ENCODE data around the gene SIK3.
A peak's percentile ranks its signal among the peaks of the same experiment; 100 is the strongest.
"Not testable (repeated sequence)": the region's sequence is repeated elsewhere in the genome, so short reads cannot be mapped to it uniquely, and the experiment has no call there.

SIK3 gene

GRCh38 chr11:117126223-117126965 is 28.2 kb upstream of the SIK3 start:
- H3K27me3 Mint-ChIP-seq = no peaks in the 10 kb centered on the region

GRCh38 chr11:117122556-117122955 is 24.3 kb upstream of the SIK3 start:
- H3K9me3 Mint-ChIP-seq = no peaks in the 10 kb centered on the region
- H3K27me3 Mint-ChIP-seq = no peaks in the 10 kb centered on the region
- no peaks in the 10 kb centered on the region for H3K36me3 Mint-ChIP-seq (ENCODE audit: low read depth)
- DNase-seq = no peak
- H3K4me1 Mint-ChIP-seq (ENCODE audit: low read depth) = no peaks in the 10 kb centered on the region
- no peak overlapping the region for H3K4me3 Mint-ChIP-seq
- no peak overlapping the region for H3K27ac Mint-ChIP-seq

More at GRCh38 chr11:117126223-117126965, 28.2 kb upstream of the SIK3 start:
- Mint-ChIP-seq H3K9me3 (no peaks in the 10 kb centered on the region), H3K4me3 (no peak overlapping the region), H3K36me3 (ENCODE audit: low read depth) (no peaks in the 10 kb centered on the region), H3K4me1 (ENCODE audit: low read depth) (no peaks in the 10 kb centered on the region), H3K27ac (no peak overlapping the region)
- no peak for DNase-seq

- no peaks in the 10 kb centered on the region for H3K36me3 Mint-ChIP-seq (ENCODE audit: low read depth)
- H3K4me3 Mint-ChIP-seq = no peak overlapping the region
Measured at GRCh38 chr11:117121176-117121575, 22.9 kb upstream of the SIK3 start.

GRCh38 chr11:117117681-117118080 is 19.5 kb upstream of the SIK3 start:
- DNase-seq = no peak
- Mint-ChIP-seq H3K27ac (no peak overlapping the region), H3K27me3 (no peaks in the 10 kb centered on the region), H3K36me3 (ENCODE audit: low read depth) (no peaks in the 10 kb centered on the region), H3K4me3 (no peak overlapping the region), H3K9me3 (no peaks in the 10 kb centered on the region), H3K4me1 (ENCODE audit: low read depth) (no peaks in the 10 kb centered on the region)

More at GRCh38 chr11:117121176-117121575, 22.9 kb upstream of the SIK3 start:
- Mint-ChIP-seq H3K4me1 (ENCODE audit: low read depth) (no peaks in the 10 kb centered on the region), H3K9me3 (no peaks in the 10 kb centered on the region), H3K27me3 (no peaks in the 10 kb centered on the region), H3K27ac (no peak overlapping the region)
- DNase-seq = no peak

- H3K27ac Mint-ChIP-seq; H3K9me3 Mint-ChIP-seq; H3K4me3 Mint-ChIP-seq; H3K4me1 Mint-ChIP-seq (ENCODE audit: low read depth); H3K36me3 Mint-ChIP-seq (ENCODE audit: low read depth); DNase-seq; H3K27me3 Mint-ChIP-seq: not testable (repeated sequence)
Measured at GRCh38 chr11:117112939-117113338, 14.7 kb upstream of the SIK3 start.

- not testable (repeated sequence) for H3K4me1 Mint-ChIP-seq (ENCODE audit: low read depth); H3K4me3 Mint-ChIP-seq; H3K9me3 Mint-ChIP-seq; H3K27ac Mint-ChIP-seq; DNase-seq; H3K36me3 Mint-ChIP-seq (ENCODE audit: low read depth); H3K27me3 Mint-ChIP-seq
Measured at GRCh38 chr11:117112497-117112896, 14.3 kb upstream of the SIK3 start.

- Mint-ChIP-seq H3K4me1 (ENCODE audit: low read depth) (no peaks in the 10 kb centered on the region), H3K27ac (no peak overlapping the region), H3K4me3 (no peak overlapping the region), H3K27me3 (no peaks in the 10 kb centered on the region), H3K9me3 (no peaks in the 10 kb centered on the region), H3K36me3 (ENCODE audit: low read depth) (no peaks in the 10 kb centered on the region)
- DNase-seq = no peak
Measured at GRCh38 chr11:117110294-117110950, 12.2 kb upstream of the SIK3 start.

- no peaks in the 10 kb centered on the region for H3K4me1 Mint-ChIP-seq (ENCODE audit: low read depth)
- H3K36me3 Mint-ChIP-seq (ENCODE audit: low read depth) = no peaks in the 10 kb centered on the region
- H3K27ac Mint-ChIP-seq = no peak overlapping the region
- H3K9me3 Mint-ChIP-seq = no peaks in the 10 kb centered on the region
- H3K27me3 Mint-ChIP-seq = no peaks in the 10 kb centered on the region
- no peak for DNase-seq
- no peak overlapping the region for H3K4me3 Mint-ChIP-seq
Measured at GRCh38 chr11:117107701-117108590, 9.7 kb upstream of the SIK3 start.

GRCh38 chr11:117100556-117100955 is 2.3 kb upstream of the SIK3 start:
- H3K36me3 Mint-ChIP-seq (ENCODE audit: low read depth) = peaks cover 16% of the 10 kb centered on the region
- H3K27ac Mint-ChIP-seq = no peak overlapping the region
- H3K27me3 Mint-ChIP-seq = no peaks in the 10 kb centered on the region
- DNase-seq = no peak
- no peak overlapping the region for H3K4me3 Mint-ChIP-seq
- H3K4me1 Mint-ChIP-seq (ENCODE audit: low read depth) = peaks cover 31% of the 10 kb centered on the region
- H3K9me3 Mint-ChIP-seq = no peaks in the 10 kb centered on the region

GRCh38 chr11:117099696-117100095 is 1.5 kb upstream of the SIK3 start:
- peak overlapping the region; percentile 95 for H3K27ac Mint-ChIP-seq
- no peaks in the 10 kb centered on the region for H3K27me3 Mint-ChIP-seq
- DNase-seq = no peak
- no peak overlapping the region for H3K4me3 Mint-ChIP-seq
- H3K4me1 Mint-ChIP-seq (ENCODE audit: low read depth) = peaks cover 39% of the 10 kb centered on the region
- H3K36me3 Mint-ChIP-seq (ENCODE audit: low read depth) = peaks cover 16% of the 10 kb centered on the region
- H3K9me3 Mint-ChIP-seq = no peaks in the 10 kb centered on the region

GRCh38 chr11:117097389-117098268 is 599 bp downstream of the SIK3 start:
- H3K27ac Mint-ChIP-seq = peak overlapping the region; percentile 96

GRCh38 chr11:117097014-117097388 is 1.2 kb downstream of the SIK3 start:
- H3K9me3 Mint-ChIP-seq = peaks cover 3% of the 10 kb centered on the region
- peak overlapping the region; percentile 96 for H3K4me3 Mint-ChIP-seq
- H3K4me1 Mint-ChIP-seq (ENCODE audit: low read depth) = peaks cover 64% of the 10 kb centered on the region
- no peaks in the 10 kb centered on the region for H3K27me3 Mint-ChIP-seq
- peaks cover 28% of the 10 kb centered on the region for H3K36me3 Mint-ChIP-seq (ENCODE audit: low read depth)
- H3K27ac Mint-ChIP-seq = peak overlapping the region; percentile 96
- no peak for DNase-seq

More at GRCh38 chr11:117097389-117098268, 599 bp downstream of the SIK3 start:
- peak overlapping the region; percentile 96 for H3K4me3 Mint-ChIP-seq
- peaks cover 58% of the 10 kb centered on the region for H3K4me1 Mint-ChIP-seq (ENCODE audit: low read depth)
- H3K9me3 Mint-ChIP-seq = no peaks in the 10 kb centered on the region
- H3K36me3 Mint-ChIP-seq (ENCODE audit: low read depth) = peaks cover 22% of the 10 kb centered on the region
- no peaks in the 10 kb centered on the region for H3K27me3 Mint-ChIP-seq
- no peak for DNase-seq

GRCh38 chr11:117096201-117096991 is 1.8 kb downstream of the SIK3 start:
- Mint-ChIP-seq H3K4me1 (ENCODE audit: low read depth) (peaks cover 70% of the 10 kb centered on the region), H3K27ac (peak overlapping the region; percentile 96), H3K36me3 (ENCODE audit: low read depth) (peaks cover 34% of the 10 kb centered on the region), H3K4me3 (peak overlapping the region; percentile 96), H3K27me3 (no peaks in the 10 kb centered on the region), H3K9me3 (peaks cover 5% of the 10 kb centered on the region)
- peak; percentile 44 for DNase-seq
